Measurements from ENCODE around the gene CREB3L2.
A peak's percentile ranks its signal among the peaks of the same experiment; 100 is the strongest.

The CREB3L2 gene

DNA sequence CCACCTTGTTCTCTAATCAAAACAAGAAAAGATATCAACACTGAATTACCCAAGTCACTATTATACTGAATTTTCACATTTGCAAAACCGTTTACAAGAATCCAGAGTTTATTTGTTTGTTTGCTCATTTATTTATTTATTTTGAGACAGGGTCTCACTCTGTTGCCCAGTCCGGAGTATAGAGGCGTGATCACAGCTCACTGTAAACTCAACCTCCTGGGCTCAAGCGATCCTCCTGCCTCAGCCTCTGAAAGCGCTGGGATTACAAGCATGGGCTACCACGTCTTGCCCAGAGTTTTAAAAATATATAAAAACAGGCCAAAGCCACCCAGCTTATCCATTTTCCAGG, 8.5 kb downstream of the CREB3L2 start:
- Histone ChIP-seq H3K27ac (ENCODE audit: low read length, poor library complexity, severe bottlenecking) (no peak overlapping the region), H3K4me2 (ENCODE audit: low read length, poor library complexity, severe bottlenecking) (no peak overlapping the region), H2BK15ac (ENCODE audit: low read depth, poor library complexity, severe bottlenecking) (no peak overlapping the region), H3K4me1 (ENCODE audit: control insufficient read depth, insufficient read depth, low read depth, low read length) (peaks cover 17% of the 10 kb centered on the region), H3K4me3 (ENCODE audit: insufficient read depth in 1 of 2, low read depth in 1 of 2, low read length in 2 of 2) (peak overlapping the region in 1 of 2 experiments; percentile 46), H3K36me3 (ENCODE audit: control insufficient read depth in 1 of 2, insufficient read depth in 2 of 2, low read depth in 1 of 2, low read length in 2 of 2) (no peaks in the 10 kb centered on the region), H3K79me1 (replicated peaks; ENCODE audit: low read length, poor library complexity, severe bottlenecking) (no peaks in the 10 kb centered on the region), H3K23ac (ENCODE audit: low read length in 2 of 2) (no peak overlapping the region), H3K9ac (ENCODE audit: low read length) (peak overlapping the region; percentile 86), H2AK5ac (ENCODE audit: low read length, severe bottlenecking) (no peak overlapping the region), H2BK120ac (ENCODE audit: low read depth, low read length) (peak overlapping the region; percentile 68), H2AFZ (ENCODE audit: low read depth, low read length) (no peak overlapping the region), H4K91ac (ENCODE audit: low read length) (no peak overlapping the region), H2BK12ac (ENCODE audit: low read length in 2 of 2) (peak overlapping the region; percentile 14 to 91), H4K8ac (ENCODE audit: low read length) (no peak overlapping the region), H3K18ac (ENCODE audit: low read depth in 1 of 2, low read length in 2 of 2) (peak overlapping the region; percentile 17 to 81), H2BK5ac (ENCODE audit: low read depth, low read length, poor library complexity, severe bottlenecking) (no peak overlapping the region), H3K4ac (ENCODE audit: low read depth in 1 of 2, low read length in 2 of 2) (no peak overlapping the region), H3K9me3 (ENCODE audit: control insufficient read depth, low read length) (no peaks in the 10 kb centered on the region), H3K27me3 (ENCODE audit: control insufficient read depth in 1 of 2, insufficient read depth in 1 of 2, low read length in 2 of 2) (no peaks in the 10 kb centered on the region), H3K14ac (ENCODE audit: low read length in 2 of 2) (no peak overlapping the region)
- 84% methylated on average over 5 of the region's 6 CpGs for WGBS
- DNase-seq, result no peak

DNA sequence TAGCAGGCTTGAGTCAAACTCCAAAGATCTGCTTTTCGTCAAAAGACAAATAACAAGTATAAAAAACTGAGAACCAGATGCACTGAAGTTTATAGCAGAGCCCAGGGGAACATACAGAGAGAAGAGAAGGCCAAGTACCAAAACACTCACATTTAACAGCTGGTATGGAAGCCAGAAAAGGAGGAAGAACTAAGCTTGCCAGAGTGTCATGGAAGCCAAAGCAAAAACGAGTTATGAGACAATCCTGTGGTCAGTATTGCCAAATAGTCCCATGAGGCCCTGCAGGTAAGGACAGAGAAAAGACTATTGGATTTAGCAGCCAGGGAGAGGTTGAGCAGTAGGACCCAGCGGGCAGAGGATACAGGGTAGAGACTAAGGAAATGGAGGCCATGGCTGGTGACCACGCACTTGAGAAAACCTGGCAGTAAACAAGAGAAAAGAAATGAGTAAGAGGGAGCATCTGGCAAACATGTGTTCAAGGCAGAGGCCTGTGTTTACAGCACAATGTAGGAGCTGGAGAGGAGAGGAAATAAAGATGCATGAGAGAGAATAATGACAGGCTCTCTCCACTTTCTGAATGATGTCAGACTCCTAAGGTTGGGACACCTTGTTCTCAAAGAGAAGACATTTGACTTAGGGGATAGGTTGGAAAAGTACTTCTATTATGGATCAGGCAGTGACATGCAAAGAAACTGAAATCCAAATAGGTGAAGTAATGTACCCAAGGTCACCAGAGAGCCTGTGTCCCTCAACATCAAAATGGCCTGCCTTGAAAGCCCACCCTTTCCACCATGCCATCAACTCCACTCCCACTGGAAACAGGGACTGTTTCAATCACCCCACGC, 9.1 kb downstream of the CREB3L2 start:
- peak overlapping the region in 1 of 2 experiments; percentile 90 for H3K4ac ChIP-seq (ENCODE audit: low read depth in 1 of 2, low read length in 2 of 2)
- WGBS, result 23% methylated on average over 4 of the region's 5 CpGs

GRCh38 chr7:137992104-137992549, 9.8 kb downstream of the CREB3L2 start:
- H2AFZ ChIP-seq (ENCODE audit: low read depth, low read length), result no peak overlapping the region
- peak overlapping the region in 1 of 2 experiments; percentile 61 for H3K4me3 ChIP-seq (ENCODE audit: insufficient read depth in 1 of 2, low read depth in 1 of 2, low read length in 2 of 2)
- H4K8ac ChIP-seq (ENCODE audit: low read length), result no peak overlapping the region
- H2BK12ac ChIP-seq (ENCODE audit: low read length in 2 of 2), result peak overlapping the region in 1 of 2 experiments; percentile 52
- H3K4ac ChIP-seq (ENCODE audit: low read depth in 1 of 2, low read length in 2 of 2), result peak overlapping the region in 1 of 2 experiments; percentile 90
- peak overlapping the region; percentile 86 for H3K9ac ChIP-seq (ENCODE audit: low read length)
- H3K23ac ChIP-seq (ENCODE audit: low read length in 2 of 2), result no peak overlapping the region
- under 1% methylated on average over 5 of the region's 5 CpGs for WGBS
- H3K14ac ChIP-seq (ENCODE audit: low read length in 2 of 2), result no peak overlapping the region
- peaks cover 0 to 3% of the 10 kb centered on the region in 2 experiments for H3K36me3 ChIP-seq (ENCODE audit: control insufficient read depth in 1 of 2, insufficient read depth in 2 of 2, low read depth in 1 of 2, low read length in 2 of 2)
- peak; percentile 97 for DNase-seq
- H4K91ac ChIP-seq (ENCODE audit: low read length), result peak overlapping the region; percentile 37
- no peak overlapping the region for H2BK15ac ChIP-seq (ENCODE audit: low read depth, poor library complexity, severe bottlenecking)
- peaks cover 21% of the 10 kb centered on the region for H3K4me1 ChIP-seq (ENCODE audit: control insufficient read depth, insufficient read depth, low read depth, low read length)
- no peaks in the 10 kb centered on the region for H3K79me1 ChIP-seq (replicated peaks; ENCODE audit: low read length, poor library complexity, severe bottlenecking)
- no peaks in the 10 kb centered on the region for H3K27me3 ChIP-seq (ENCODE audit: control insufficient read depth in 1 of 2, insufficient read depth in 1 of 2, low read length in 2 of 2)
- peak overlapping the region; percentile 40 for H2BK120ac ChIP-seq (ENCODE audit: low read depth, low read length)
- peak overlapping the region; percentile 49 to 52 for H3K18ac ChIP-seq (ENCODE audit: low read depth in 1 of 2, low read length in 2 of 2)
- H2AK5ac ChIP-seq (ENCODE audit: low read length, severe bottlenecking), result peak overlapping the region; percentile 59
- no peaks in the 10 kb centered on the region for H3K9me3 ChIP-seq (ENCODE audit: control insufficient read depth, low read length)
- H2BK5ac ChIP-seq (ENCODE audit: low read depth, low read length, poor library complexity, severe bottlenecking), result no peak overlapping the region
- no peak overlapping the region for H3K4me2 ChIP-seq (ENCODE audit: low read length, poor library complexity, severe bottlenecking)
- H3K27ac ChIP-seq (ENCODE audit: low read length, poor library complexity, severe bottlenecking), result peak overlapping the region; percentile 43

More for the DNA sequence above, 9.1 kb downstream of the CREB3L2 start:
- Histone ChIP-seq H2BK12ac (ENCODE audit: low read length in 2 of 2) (peak overlapping the region; percentile 14 to 91), H3K9me3 (ENCODE audit: control insufficient read depth, low read length) (no peaks in the 10 kb centered on the region), H3K23ac (ENCODE audit: low read length in 2 of 2) (peak overlapping the region in 1 of 2 experiments; percentile 56), H2AFZ (ENCODE audit: low read depth, low read length) (no peak overlapping the region), H3K4me3 (ENCODE audit: insufficient read depth in 1 of 2, low read depth in 1 of 2, low read length in 2 of 2) (peak overlapping the region in 1 of 2 experiments; percentile 61), H2BK5ac (ENCODE audit: low read depth, low read length, poor library complexity, severe bottlenecking) (no peak overlapping the region), H4K91ac (ENCODE audit: low read length) (peak overlapping the region; percentile 54), H2BK120ac (ENCODE audit: low read depth, low read length) (peak overlapping the region; percentile 68), H2AK5ac (ENCODE audit: low read length, severe bottlenecking) (peak overlapping the region; percentile 59), H3K27me3 (ENCODE audit: control insufficient read depth in 1 of 2, insufficient read depth in 1 of 2, low read length in 2 of 2) (no peaks in the 10 kb centered on the region), H3K4me1 (ENCODE audit: control insufficient read depth, insufficient read depth, low read depth, low read length) (peaks cover 21% of the 10 kb centered on the region), H3K14ac (ENCODE audit: low read length in 2 of 2) (no peak overlapping the region), H3K36me3 (ENCODE audit: control insufficient read depth in 1 of 2, insufficient read depth in 2 of 2, low read depth in 1 of 2, low read length in 2 of 2) (peaks cover 0 to 3% of the 10 kb centered on the region in 2 experiments), H3K18ac (ENCODE audit: low read depth in 1 of 2, low read length in 2 of 2) (peak overlapping the region; percentile 52 to 88), H3K9ac (ENCODE audit: low read length) (peak overlapping the region; percentile 86), H4K8ac (ENCODE audit: low read length) (peak overlapping the region; percentile 10), H3K79me1 (replicated peaks; ENCODE audit: low read length, poor library complexity, severe bottlenecking) (no peaks in the 10 kb centered on the region), H2BK15ac (ENCODE audit: low read depth, poor library complexity, severe bottlenecking) (no peak overlapping the region), H3K27ac (ENCODE audit: low read length, poor library complexity, severe bottlenecking) (peak overlapping the region; percentile 43), H3K4me2 (ENCODE audit: low read length, poor library complexity, severe bottlenecking) (no peak overlapping the region)
- peak; percentile 99 for DNase-seq

DNA sequence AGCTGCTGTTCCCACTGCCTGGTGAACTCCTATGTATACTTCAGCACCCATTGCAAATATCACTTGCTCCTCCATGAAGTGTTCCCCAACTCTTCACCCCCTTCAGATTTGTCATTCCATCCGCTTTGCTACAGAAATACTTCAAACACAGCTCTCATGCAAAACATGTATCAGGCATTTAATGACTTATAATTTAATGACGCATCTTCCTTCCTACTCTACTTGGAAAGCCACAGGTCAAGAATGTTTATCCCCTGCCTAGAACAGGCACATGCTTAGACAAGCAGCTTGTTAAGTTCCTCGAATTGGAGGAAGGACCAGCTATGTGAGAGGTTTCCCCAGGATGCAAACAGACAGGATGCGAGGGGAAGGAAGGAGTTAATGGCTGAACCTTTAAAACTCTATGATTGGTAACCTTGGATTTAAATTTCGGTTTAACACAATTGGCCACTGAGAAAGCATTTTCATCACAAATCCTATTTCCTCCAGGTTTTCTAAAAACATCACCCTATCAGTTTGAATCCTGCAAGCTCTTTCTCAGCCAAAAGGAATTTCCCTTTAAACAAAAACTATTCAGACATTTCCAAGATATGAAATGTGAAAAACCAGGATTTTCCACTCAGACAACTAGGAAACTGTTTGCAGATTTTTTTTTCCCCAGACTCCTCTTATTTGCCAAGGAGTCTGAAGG, 11.5 kb downstream of the CREB3L2 start:
- WGBS, result 0% methylated on average over 5 of the region's 5 CpGs
- Histone ChIP-seq H3K18ac (ENCODE audit: low read depth in 1 of 2, low read length in 2 of 2) (peak overlapping the region in 1 of 2 experiments; percentile 86), H3K27me3 (ENCODE audit: control insufficient read depth in 1 of 2, insufficient read depth in 1 of 2, low read length in 2 of 2) (no peaks in the 10 kb centered on the region), H3K27ac (ENCODE audit: low read length, poor library complexity, severe bottlenecking) (peak overlapping the region; percentile 55), H3K23ac (ENCODE audit: low read length in 2 of 2) (no peak overlapping the region), H2BK15ac (ENCODE audit: low read depth, poor library complexity, severe bottlenecking) (no peak overlapping the region), H4K91ac (ENCODE audit: low read length) (no peak overlapping the region), H3K4me3 (ENCODE audit: insufficient read depth in 1 of 2, low read depth in 1 of 2, low read length in 2 of 2) (peak overlapping the region in 1 of 2 experiments; percentile 28), H4K8ac (ENCODE audit: low read length) (no peak overlapping the region), H3K9me3 (ENCODE audit: control insufficient read depth, low read length) (no peaks in the 10 kb centered on the region), H3K36me3 (ENCODE audit: control insufficient read depth in 1 of 2, insufficient read depth in 2 of 2, low read depth in 1 of 2, low read length in 2 of 2) (peaks cover 0 to 3% of the 10 kb centered on the region in 2 experiments), H3K4ac (ENCODE audit: low read depth in 1 of 2, low read length in 2 of 2) (no peak overlapping the region), H3K4me2 (ENCODE audit: low read length, poor library complexity, severe bottlenecking) (peak overlapping the region; percentile 29), H2AFZ (ENCODE audit: low read depth, low read length) (no peak overlapping the region), H2BK5ac (ENCODE audit: low read depth, low read length, poor library complexity, severe bottlenecking) (no peak overlapping the region), H3K79me1 (replicated peaks; ENCODE audit: low read length, poor library complexity, severe bottlenecking) (no peaks in the 10 kb centered on the region), H2BK120ac (ENCODE audit: low read depth, low read length) (peak overlapping the region; percentile 23), H2BK12ac (ENCODE audit: low read length in 2 of 2) (peak overlapping the region in 1 of 2 experiments; percentile 94), H3K4me1 (ENCODE audit: control insufficient read depth, insufficient read depth, low read depth, low read length) (peaks cover 24% of the 10 kb centered on the region), H2AK5ac (ENCODE audit: low read length, severe bottlenecking) (no peak overlapping the region), H3K9ac (ENCODE audit: low read length) (peak overlapping the region; percentile 86), H3K14ac (ENCODE audit: low read length in 2 of 2) (no peak overlapping the region)
- peak; percentile 98 for DNase-seq

All from mesenchymal stem cell (in vitro differentiated cells and primary cell).